GM11168 (cell line): ENCODE measurements around the gene AHRR.

ENCODE experiments used
- in situ Hi-C: fragments of 300-500 bp; cut with MboI; formaldehyde crosslinking; loops from one replicate; pipeline ENCODE4 v1.12.0; 2022; ENCODE audit warnings: low sequenced_read_pairs; ENCODE audit not compliant: unreplicated experiment

The AHRR gene

GRCh38 chr5:446066-446882 is 124.8 kb downstream of the AHRR start:
- in situ Hi-C loops, result no loop called here

DNA sequence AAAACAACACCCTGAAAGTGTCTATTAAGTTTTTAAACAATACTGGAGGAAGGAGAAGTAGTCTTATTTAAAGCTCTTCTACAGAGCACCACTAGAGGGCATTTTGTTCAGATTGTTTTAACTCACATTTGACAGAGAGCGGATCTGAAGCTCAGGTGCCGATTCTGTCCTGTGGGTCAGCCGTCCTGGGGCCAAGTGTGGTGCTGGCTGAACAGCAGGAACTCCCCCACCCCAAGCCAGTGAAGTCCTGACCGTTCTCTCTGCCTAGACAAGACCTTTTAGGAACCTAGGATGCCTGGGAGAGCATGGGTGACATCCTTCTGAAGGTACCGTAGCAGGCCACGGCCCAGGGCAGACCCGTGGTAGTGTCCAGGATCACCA is 125.4 kb downstream of the AHRR start:
- in situ Hi-C loops, result no loop called here

DNA sequence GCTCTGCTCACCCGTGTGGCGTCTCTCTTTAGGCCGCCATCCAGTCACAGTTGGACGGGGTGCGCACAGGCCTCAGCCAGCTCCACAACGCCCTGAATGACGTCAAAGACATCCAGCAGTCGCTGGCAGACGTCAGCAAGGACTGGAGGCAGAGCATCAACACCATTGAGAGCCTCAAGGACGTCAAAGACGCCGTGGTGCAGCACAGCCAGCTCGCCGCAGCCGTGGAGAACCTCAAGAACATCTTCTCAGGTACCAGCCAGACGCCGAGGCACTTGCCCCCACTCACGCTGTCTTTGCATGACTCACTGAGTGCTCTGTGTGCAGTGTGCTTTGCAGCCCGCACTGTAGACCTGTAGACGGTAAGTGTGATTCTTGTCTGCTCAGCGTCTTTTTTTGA is 126.0 kb downstream of the AHRR start:
- in situ Hi-C loops, result no loop called here

- in situ Hi-C loops, result no loop called here
Measured at GRCh38 chr5:448061-448765, 126.7 kb downstream of the AHRR start.

- in situ Hi-C loops, result no loop called here
Measured at GRCh38 chr5:448766-449090, 127.2 kb downstream of the AHRR start.

GRCh38 chr5:449151-449550 is 127.6 kb downstream of the AHRR start:
- in situ Hi-C loops, result no loop called here

DNA sequence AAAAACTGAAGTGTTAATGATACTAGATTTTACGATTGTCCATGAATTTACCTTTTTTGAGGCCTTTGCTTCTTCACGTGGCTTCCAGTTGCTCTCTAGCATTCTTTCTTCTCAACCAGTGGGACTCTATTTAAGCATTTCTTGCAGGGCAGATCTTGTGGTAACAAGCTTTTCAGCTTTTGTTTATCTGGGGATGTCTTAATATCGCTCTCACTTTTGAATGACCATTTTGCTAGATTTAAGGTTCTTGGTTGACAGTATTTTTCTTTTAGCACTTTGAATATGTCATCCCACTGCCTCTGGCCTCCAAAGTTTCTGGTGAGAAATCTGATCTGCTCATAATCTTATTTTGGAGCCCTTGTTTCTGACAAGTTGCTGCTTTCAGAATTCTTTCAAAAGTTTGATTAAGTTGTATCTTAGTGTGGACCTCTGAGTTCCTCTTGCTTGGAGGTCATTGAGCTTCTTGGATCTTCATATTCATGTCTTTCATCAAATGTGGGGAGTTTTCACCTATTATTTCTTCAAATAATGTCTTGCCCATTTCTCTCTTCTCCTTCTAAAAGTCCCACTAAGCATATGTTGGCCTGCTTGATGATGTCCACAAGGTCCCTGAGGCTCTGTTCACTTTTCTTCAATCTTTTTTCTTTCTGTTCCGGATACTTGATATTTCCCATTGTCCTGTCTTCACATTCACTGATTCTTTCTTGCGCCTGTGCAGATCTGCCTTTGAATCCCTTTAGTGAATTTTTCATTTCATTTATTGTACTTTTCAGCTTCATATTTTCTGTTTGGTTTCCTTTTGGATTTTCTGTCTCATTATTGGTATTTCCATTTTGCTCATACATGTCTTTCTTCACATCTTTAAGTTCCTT is 130.3 kb downstream of the AHRR start:
- in situ Hi-C loops, result no loop called here

DNA sequence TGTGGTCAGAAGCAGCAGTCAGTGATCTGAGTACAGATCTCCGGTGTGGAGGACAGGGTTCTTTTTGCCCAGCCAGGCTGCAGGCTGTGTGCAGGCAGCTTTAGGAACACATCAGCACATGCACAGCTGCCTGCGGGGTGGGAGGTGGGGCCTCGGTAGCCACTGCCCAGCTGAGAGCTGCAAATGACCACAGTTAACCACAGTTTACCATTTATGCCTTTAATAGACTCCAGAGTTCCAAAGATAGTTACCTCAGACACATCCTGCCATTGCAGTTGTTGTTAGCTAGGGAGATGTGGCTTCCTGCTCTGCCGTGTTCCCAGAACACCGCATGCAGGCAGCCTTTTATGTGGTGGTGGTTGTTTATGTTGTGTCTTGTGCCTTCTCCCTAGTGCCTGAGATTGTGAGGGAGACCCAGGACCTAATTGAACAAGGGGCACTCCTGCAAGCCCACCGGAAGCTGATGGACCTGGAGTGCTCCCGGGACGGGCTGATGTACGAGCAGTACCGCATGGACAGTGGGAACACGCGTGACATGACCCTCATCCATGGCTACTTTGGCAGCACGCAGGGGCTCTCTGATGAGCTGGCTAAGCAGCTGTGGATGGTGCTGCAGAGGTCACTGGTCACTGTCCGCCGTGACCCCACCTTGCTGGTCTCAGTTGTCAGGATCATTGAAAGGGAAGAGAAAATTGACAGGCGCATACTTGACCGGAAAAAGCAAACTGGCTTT is 131.6 kb downstream of the AHRR start:
- in situ Hi-C loops, result no loop called here

- in situ Hi-C loops, result no loop called here
Measured at GRCh38 chr5:453725-454481, 132.4 kb downstream of the AHRR start.

DNA sequence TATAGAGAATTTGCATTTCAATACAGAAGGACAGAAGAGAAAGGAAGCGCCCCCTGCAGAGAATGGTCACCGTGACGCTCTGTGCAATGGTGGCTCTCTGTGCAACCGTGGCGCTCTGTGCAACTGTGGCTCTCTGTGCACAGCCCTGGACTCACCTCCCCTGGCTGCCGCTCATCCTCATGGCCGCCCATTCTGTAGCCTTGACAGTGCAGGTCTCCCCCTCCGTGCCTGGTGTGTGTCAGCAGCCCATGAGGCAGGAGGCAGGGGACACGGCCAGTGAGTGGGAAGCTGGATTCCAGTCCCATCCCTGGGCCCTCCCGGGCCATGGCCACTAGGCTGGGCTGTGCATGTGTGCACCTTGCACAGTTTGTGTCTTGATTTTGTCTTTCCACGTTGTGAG is 133.4 kb downstream of the AHRR start:
- in situ Hi-C loops, result no loop called here

DNA sequence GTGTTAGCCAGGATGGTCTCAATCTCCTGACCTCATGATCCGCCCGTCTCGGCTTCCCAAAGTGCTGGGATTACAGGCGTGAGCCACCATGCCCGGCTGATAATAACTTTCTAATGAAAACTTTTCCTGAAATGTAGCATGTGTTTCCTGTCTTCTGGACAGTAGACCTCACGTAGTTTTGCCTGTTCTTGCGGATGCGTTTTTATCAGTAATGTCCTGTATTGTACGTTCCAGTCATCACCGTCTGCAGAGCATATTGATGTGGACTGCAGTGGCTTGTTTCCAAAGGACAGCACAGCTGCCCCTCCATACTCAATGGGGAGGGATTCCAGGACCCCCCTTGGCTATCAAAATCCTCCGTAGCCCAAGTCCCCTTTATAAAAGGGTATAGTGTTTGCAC is 134.3 kb downstream of the AHRR start:
- in situ Hi-C loops, result no loop called here

- in situ Hi-C loops, result no loop called here
Measured at GRCh38 chr5:456351-457194, 135.1 kb downstream of the AHRR start.

DNA sequence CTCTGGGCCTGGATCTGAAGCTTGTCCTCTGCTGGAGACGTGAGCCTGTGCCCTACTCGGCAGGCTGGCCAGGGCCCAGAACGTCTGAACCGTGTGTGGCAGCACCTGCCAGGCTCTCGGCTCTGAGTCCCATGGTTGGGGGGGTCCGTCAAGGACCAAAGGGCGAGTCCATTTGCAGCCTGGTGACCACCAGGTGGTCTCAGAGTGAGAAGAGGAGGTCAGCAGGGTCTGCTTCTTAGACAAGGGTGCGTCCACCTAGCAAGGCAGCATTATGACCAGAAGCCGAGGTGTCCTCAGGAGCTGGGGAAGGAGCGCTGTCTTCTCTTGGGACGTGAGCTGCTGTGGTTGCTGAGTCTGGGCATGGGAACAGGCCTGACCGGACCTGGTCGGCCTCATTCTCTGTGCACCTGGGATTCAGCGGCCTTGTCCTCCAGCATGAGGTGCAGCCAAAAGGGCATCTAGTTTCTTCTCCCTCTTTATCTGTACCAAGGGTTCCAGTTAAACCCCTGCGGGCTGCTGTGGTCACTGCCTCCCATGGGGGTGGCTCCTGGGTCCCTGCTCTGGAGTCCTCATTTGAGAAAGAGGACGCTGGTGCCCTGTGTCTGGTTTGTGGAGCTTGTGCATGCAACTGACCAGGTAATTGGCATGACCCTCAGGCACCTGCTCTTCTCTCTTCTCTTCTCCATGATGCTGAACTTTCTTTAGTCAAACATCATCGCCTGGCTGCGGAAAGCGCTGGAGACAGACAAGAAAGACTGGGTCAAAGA is 135.9 kb downstream of the AHRR start:
- in situ Hi-C loops, result no loop called here

DNA sequence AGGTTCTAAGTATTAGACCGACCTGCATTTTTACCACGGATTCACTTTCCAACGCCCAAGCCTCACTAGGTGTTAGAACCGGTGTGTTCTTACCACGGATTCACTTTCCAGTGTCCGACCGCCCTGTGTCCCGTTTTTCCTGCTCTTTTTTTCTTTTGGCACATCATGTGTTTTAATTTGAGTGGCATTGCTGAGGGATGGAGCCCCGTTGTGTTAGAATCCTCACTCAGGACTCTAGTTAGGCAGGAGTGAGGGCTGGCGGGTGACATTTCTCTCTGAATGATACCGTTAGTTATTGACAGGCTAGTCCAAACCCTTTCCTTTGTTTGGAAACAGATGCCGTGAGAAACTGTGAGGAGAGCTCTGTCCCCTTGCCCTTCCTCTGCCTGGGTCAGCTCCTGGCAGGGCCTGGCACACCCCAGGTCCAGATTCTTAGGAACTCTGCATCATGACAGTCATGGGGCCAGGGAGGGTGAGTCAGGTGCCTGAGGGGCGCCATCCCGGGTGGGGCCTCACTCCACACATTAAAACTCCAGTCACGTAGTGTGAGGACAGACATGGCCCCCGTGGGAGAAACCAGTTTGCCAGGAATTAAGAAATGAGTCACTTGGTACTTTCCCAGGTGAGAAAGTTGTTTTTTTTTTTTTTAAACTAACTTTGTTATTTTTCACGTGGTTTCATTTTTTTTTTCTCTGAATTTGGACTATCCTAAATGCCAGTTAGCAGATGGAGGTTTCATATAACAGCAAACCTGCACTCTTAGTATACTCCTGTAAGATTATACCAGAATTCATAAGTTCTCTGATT is 137.2 kb downstream of the AHRR start:
- in situ Hi-C loops, result no loop called here

GRCh38 chr5:459562-460272 is 138.2 kb downstream of the AHRR start:
- in situ Hi-C loops, result no loop called here

DNA sequence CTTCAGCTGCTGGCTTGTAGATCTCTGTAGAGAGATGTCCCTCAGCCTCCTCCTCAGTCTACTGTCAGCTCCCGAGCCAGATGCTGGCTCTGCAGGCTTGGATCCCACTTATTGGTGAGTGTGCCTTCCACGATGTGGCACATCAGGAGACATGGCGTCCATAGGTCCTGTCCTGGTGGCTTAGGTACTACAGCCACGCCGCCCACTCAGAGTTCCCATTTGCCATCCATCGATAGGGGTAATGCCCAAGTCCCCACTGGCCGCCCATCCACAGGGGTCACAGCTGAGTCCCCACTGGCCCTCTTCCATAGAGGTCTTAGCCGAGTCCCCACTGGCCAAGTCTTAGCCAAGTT is 138.7 kb downstream of the AHRR start:
- in situ Hi-C loops, result no loop called here

DNA sequence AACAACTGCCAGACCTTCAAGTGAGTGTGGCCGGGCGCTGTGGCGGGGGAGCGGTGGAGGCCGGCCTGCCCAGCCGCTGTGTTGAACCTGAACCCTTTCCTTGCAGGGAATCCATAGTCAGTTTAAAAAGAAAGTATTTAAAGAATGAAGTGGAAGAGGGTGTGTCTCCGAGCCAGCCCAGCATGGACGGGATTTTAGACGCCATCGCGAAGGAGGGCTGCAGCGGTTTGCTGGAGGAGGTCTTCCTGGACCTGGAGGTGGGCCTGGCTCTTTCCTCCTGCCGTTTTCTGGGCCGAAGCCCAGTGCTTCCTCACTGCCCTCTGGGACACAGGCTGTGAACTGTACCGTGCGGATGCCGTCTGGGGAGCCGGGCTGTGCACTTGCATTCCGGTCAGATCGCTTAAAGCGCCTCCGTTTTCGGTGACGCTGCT is 140.6 kb downstream of the AHRR start:
- in situ Hi-C loops, result no loop called here
